Caki2 (cell line): ENCODE results near the gene NAA15. TPM values are rescaled to one million over a fixed set of nuclear protein-coding genes. Genes with fewer than 3 reads are reported as not detected.
"Not testable (repeated sequence)": the region's sequence is repeated elsewhere in the genome, so short reads cannot be mapped to it uniquely, and the experiment has no call there.

Experiments
- DNase-seq: peaks from one replicate; pipeline ENCODE4 v3.0.0-alpha.2; 2015; ENCODE audit warnings: low read depth
- in situ Hi-C: cut with HindIII; loops from 2 replicates; pipeline ENCODE4 v1.10.0; 2016; ENCODE audit warnings: low sequenced_read_pairs, low pct_unique_long_range_greater_than_20kb, mixed read lengths
- total RNA-seq: library from RNA; depleted of rRNA; stranded (reverse); fragments of >200 nt; shearing (Covaris generic); gene quantifications from 2 replicates; pipeline ENCODE4 v1.2.3, GENCODE V29; 2014; ENCODE audit warnings: low replicate concordance; rRNA removed

NAA15 gene
- total RNA-seq, 1 experiment from 2014 or later, result 23.5 TPM

- DNase-seq, result peak; percentile 55
- in situ Hi-C loops, result no loop called here
These were observed 157.7 kb downstream of the NAA15 start for GRCh38 chr4:139458999-139459398.

- in situ Hi-C loops, result no loop called here
- no peak for DNase-seq
These were observed 159.3 kb downstream of the NAA15 start for GRCh38 chr4:139460565-139460964.

GRCh38 chr4:139461022-139461628 is 159.8 kb downstream of the NAA15 start:
- in situ Hi-C loops, result no loop called here
- no peak for DNase-seq

GRCh38 chr4:139464512-139464911 is 163.2 kb downstream of the NAA15 start:
- in situ Hi-C loops, DNase-seq: not testable (repeated sequence)

- DNase-seq, result no peak
- in situ Hi-C loops, result no loop called here
These were observed 164.6 kb downstream of the NAA15 start for GRCh38 chr4:139465922-139466321.

- in situ Hi-C loops, DNase-seq: not testable (repeated sequence)
These were observed 167.5 kb downstream of the NAA15 start for GRCh38 chr4:139468756-139469155.

- in situ Hi-C loops, result no loop called here
These were observed 167.9 kb downstream of the NAA15 start for GRCh38 chr4:139469216-139469615.

More at GRCh38 chr4:139469216-139469615, 167.9 kb downstream of the NAA15 start:
- no peak for DNase-seq

Other genes starting within 250 kb of the NAA15 start
- 31.9 and 68.6 TPM in 2 replicates for gene ELF2, start 124.3 kb upstream of the NAA15 start, total RNA-seq
- gene MGARP, start 21.3 kb upstream of the NAA15 start, total RNA-seq, result 0.90 and 1.5 TPM in 2 replicates
- gene NDUFC1, start 972 bp downstream of the NAA15 start, total RNA-seq, result 128 and 167 TPM in 2 replicates
- gene RAB33B, start 152.6 kb downstream of the NAA15 start, total RNA-seq, result 7.9 and 9.5 TPM in 2 replicates